ENCODE results near the gene SLAMF8.

The SLAMF8 gene

DNA sequence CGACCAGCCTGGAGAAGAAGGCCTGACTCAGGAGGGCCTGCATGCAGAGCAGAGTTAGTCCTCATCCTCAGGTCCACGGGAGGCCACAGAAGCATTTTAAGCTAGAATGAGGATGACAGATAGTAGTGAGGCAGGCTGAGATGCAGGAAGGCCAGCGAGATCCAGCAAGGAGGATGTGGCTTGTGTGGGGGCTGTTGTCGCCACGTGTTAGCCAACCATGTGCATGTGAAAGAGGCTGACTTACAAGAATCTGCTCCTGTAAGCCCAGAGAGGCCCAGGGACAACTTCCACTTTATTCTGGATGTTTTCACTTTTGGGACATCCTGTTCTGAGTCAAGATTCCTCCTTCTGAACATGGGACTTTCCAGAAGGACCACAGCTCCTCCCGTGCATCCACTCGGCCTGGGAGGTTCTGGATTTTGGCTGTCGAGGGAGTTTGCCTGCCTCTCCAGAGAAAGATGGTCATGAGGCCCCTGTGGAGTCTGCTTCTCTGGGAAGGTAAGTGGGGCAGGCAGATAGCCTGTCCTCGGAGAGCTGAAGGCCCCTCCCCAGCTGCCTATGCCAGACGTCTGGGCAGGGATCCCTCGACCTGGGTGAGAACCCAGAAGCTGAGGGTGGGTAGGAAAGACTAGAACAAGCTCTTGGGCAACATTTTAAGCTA is at the start of gene SLAMF8:
Gene SLAMF8 (plus strand): TSS at position 433 of the 661 bp plus-strand sequence. CDS start 26 bp downstream, at position 459.
- DNase-seq = peak; percentile 47

DNA sequence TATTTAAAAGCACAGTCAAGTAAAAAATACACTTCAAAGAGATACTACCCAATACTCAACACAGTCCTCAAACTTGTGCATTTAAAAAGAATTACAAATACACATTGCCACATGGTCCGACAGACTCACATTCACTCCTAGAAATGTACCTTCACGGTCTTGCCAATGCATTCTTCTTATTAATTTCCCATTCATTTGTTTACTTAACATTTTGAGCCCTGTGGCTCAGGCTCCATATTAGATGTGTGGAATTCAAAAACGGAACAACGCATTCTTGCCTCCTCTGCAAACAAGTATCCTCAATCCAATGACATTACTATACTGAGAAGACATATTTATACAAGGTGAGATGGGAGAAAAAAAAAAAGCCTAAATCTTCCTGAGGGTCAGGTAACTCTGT is 48.4 kb upstream of the SLAMF8 start:
- no peak for DNase-seq

GRCh38 chr1:159779403-159779851 is 47.2 kb upstream of the SLAMF8 start:
- no peak for DNase-seq

GRCh38 chr1:159780583-159781582 is 45.8 kb upstream of the SLAMF8 start, which contains the start of gene DUSP23:
TSS of gene DUSP23 (plus strand) at chr1:159780962. CDS start at chr1:159781101, 139 bp downstream.
- DNase-seq = peak; percentile 96

- no peak for DNase-seq
Observed at GRCh38 chr1:159781992-159782391, 44.7 kb upstream of the SLAMF8 start.

- no peak for DNase-seq
Observed at GRCh38 chr1:159783724-159784123, 42.9 kb upstream of the SLAMF8 start.

DNA sequence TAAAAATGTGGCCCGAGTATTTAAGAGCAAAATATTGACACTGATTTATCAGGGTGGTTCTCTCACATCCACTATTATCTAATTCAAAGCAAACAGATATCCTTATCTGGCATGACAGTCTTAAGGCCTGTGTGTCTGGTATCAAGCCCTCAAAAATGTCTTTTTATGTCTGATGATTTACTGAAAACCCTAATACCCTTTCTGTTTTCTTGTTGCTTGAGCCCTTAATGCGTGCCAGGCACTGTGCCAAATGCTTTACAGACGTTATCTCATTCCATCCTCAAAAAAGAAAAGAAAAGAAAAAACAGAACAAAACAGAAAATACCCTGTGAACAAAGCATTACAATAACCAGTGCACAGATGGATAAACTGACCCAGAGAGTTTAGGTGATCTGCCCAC is 40.2 kb upstream of the SLAMF8 start:
- no peak for DNase-seq

DNA sequence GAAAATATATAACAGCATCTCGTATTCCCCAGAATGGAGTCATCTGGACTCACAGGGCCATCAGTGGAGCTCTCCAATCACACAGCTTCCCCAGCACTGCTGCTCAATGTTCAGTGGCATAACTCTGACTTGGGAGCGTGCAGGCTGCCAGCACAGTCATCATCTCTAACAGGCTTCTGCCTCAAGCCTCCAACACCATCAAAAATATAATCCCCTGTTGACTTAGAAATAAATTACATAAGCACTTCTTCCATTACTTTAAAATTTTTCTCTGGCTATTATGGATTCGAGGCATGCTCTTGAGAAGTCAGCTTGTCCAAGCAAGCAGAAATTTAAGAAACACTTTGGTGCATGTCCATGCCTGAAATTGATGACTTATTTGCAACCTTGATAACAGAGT is 39.7 kb upstream of the SLAMF8 start:
- no peak for DNase-seq

- DNase-seq = peak; percentile 2
Observed at GRCh38 chr1:159790237-159790917, 36.3 kb upstream of the SLAMF8 start.

- no peak for DNase-seq
Observed at GRCh38 chr1:159791031-159791430, 35.6 kb upstream of the SLAMF8 start.

GRCh38 chr1:159791461-159791860 is 35.2 kb upstream of the SLAMF8 start:
- no peak for DNase-seq

- DNase-seq = no peak
Observed at GRCh38 chr1:159795534-159795933, 31.1 kb upstream of the SLAMF8 start.

DNA sequence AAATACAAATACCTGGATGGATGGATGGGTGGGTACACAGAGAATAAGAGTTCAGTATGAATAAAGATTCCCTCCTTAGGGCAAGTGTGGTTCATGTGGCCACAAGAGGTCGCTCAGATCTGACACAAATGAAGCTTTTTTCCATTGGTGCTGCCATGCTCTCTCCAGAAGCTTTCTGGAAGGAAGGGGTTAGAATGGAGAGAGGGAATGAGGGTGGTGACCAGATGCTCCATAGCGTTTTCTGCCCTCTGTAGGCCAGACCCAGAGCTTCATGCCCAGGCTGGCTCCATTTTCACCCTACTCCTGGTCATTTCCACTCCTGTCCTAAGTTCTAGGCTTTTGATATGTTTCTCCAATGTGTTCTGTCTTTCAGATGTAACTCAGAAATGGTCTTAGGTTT is 27.8 kb upstream of the SLAMF8 start:
- DNase-seq = peak; percentile 41

DNA sequence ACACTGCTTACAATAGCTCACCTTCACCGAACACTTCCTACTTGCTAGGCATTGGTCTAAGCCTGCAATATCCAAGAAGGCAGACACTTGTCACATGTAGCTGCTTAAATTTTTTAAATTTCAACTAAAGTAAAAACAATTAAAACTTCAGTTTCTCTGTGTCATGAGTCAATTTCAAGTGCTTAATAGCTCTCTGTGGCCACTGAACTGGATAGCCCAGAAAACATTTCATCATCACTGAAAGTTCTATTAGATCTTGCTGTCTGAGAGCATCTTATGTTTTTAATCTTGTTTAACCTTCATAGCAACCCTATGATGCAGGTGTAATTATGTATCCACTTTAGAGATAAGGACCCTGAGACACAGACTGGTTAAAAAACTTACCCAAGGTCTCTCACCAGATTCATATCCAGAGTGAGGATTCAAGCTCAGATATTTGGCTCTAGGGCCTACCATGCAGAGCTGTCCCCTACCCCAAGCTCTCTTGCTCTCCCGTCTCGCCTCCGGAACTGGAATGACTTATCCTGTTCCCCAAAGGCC is 27.2 kb upstream of the SLAMF8 start:
- DNase-seq = no peak

GRCh38 chr1:159800177-159800930 is 26.3 kb upstream of the SLAMF8 start:
- peak; percentile 55 for DNase-seq

GRCh38 chr1:159802111-159802510 is 24.6 kb upstream of the SLAMF8 start, which contains the start of gene FCRL6:
TSS of gene FCRL6 (plus strand) at chr1:159802360. CDS start at chr1:159802425, 65 bp downstream.
- no peak for DNase-seq

DNA sequence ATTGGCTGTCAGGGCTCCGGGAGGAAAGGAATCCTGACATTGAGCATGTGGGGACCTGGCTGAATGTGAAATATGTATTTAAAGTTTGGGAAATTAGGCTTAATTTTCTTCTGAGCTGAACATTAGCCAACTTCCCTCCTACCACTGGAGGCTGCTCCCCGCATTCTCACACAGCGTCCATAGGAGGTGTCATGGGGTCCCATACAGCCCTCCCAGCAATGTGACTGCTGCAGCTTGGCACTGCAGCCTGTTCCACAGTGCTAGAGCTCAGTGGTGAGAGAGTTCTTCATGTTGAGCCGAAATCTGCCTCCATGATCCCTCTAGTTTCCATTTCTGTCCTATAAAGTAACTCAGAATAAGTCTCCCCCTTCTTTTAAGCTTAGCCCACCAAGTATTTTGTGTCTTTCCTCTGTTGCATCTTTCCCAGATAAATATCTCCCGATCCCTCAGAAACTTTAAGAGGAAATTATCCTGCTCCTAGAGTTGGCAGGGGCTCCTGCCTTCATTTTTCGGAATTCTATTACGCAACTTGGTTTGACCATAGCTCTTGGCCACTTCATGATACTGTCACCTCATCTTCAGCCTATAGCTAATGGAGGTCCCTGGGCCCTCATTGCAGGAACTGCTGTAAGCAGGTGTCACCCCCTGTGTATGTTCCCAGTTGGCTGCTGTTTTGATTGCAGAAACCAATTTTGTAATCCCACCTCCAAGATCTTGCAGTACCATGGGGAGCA is 22.6 kb upstream of the SLAMF8 start:
- DNase-seq = no peak

GRCh38 chr1:159804924-159805323 is 21.7 kb upstream of the SLAMF8 start:
- DNase-seq = no peak

DNA sequence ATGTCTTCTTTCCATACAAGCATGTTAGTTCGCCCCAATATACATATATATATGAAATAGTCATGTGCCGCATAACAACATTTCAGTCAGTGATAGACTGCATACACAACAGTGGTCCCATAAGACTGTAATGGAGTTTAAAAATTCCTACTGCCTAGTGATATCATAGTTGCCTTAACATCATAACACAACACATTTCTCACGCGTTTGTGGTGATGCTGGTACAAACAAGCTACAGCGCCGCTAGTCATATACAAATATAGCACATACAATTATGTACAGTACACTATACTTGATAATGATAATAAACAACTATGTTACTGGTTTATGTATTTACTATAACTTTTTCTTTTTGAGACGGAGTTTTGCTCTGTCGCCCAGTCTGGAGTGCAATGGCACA is 10.7 kb upstream of the SLAMF8 start:
- DNase-seq = no peak

DNA sequence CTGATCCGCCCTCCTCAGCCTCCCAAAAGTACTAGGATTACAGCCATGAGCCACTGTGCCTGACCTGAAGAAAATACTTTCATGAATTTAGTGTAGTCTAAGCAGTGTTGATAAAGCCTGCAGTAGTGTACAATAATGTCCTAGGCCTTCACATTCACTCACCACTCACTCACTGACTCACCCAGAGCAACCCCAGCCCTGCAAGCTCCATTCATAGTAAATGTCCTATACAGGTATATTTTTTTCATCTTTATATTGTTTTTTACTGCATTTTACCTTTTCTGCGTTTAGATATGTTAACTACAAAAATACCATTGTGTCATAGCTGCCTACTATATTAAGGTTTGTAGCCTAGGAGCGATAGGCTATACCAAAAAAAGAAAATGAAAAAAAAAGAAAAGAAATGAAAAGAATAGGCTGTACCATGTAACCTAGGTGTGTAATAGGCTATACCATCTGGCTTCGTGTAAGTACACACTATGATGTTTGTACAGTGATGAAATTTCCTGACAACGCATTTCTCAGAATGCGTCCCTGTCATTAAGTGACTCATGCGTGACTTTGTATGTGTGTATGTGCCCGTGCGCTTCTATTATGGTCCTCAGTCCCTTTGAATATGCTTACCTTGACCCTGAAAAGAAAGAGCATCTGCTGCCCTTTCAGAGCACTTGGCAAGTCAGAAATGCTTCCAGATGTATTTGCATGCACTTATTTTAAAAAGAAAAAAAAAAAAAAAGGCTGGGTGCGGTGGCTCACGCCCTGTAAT is 9.2 kb upstream of the SLAMF8 start:
- DNase-seq = no peak

Data from GDM1 (cell line).